Keratinocyte (primary cell): Measurements from ENCODE around the gene LPIN1.

Experiments
- CTCF ChIP-seq, 3 experiments: IDR thresholded peaks in 1 of 3; conservative IDR thresholded peaks in 1 of 3; optimal IDR thresholded peaks in 1 of 3; 2 replicates in 2 of 3; 3 replicates in 1 of 3; pipeline versions ENCODE3 to v1.5.1; 2011; ENCODE audit warnings: low read length in 3 of 3, mild to moderate bottlenecking in 3 of 3, moderate library complexity in 2 of 3, control low read depth in 1 of 3, inconsistent platforms in 1 of 3; ENCODE audit not compliant: insufficient read depth in 2 of 3; ENCODE audit errors: extremely low read depth in 1 of 3
- EZH2 ChIP-seq: IDR thresholded peaks from one replicate; pipeline ENCODE4 v1.6.1; 2012; ENCODE audit warnings: inconsistent platforms, mild to moderate bottlenecking, low read length, moderate library complexity

GRCh38 chr2:11809586-11810236 lies 63.3 kb downstream of the LPIN1 start:
- TF ChIP-seq CTCF (optimal IDR thresholded peaks at IDR 0.05 in 1 of 3, IDR thresholded peaks at IDR 0.05 in 1 of 3, conservative IDR thresholded peaks at IDR 0.05 in 1 of 3; ENCODE audit: extremely low read depth in 1 of 3, insufficient read depth in 2 of 3, low read length in 3 of 3) (no peak), EZH2 (no peak)
